Measurements from ENCODE around the gene TNNI2. TPM values are rescaled to one million over a fixed set of nuclear protein-coding genes. Genes with fewer than 3 reads are reported as not detected.

TNNI2 gene
- polyA plus RNA-seq, 1 donor from 2014 or later = not detected

DNA sequence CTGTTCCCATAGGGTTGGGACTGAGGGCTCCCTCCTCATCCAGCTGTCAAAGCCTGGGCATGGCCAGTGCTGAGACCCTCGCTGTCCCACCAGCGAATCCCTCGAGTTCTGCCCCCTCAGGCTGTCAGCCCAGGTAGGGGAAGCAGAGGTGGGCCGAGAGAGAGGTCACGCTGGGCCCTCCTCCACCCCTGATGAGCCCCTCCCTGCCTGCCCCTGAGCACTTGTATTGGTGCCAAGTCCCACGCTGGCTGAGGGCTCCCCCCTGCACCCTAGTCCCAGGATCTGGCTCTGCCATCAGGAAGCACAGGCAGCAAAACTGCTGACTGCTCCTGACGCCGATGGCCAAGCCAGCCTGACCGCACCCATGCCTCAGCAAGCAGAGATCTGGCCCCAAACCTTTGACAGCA is 49.6 kb downstream of the TNNI2 start:
- Histone ChIP-seq H4K20me1 (ENCODE audit: insufficient read depth) (no peaks in the 10 kb centered on the region), H3K9me3 (ENCODE audit: low read length) (no peaks in the 10 kb centered on the region), H2AFZ (ENCODE audit: low read depth, low read length) (no peak overlapping the region), H3K9ac (ENCODE audit: low read length) (no peak overlapping the region), H3K27ac (ENCODE audit: low read length) (no peak overlapping the region), H3K9me2 (ENCODE audit: insufficient read depth, low read length) (no peaks in the 10 kb centered on the region), H3K4me3 (ENCODE audit: low read length) (no peak overlapping the region), H3K27me3 (ENCODE audit: insufficient read depth, low read depth, low read length) (no peaks in the 10 kb centered on the region), H3K79me2 (replicated peaks; ENCODE audit: insufficient read depth, low read length) (no peaks in the 10 kb centered on the region), H3K4me2 (ENCODE audit: low read length) (no peak overlapping the region), H3F3A (ENCODE audit: insufficient read depth, low read length, poor library complexity, severe bottlenecking) (no peaks in the 10 kb centered on the region), H3K36me3 (ENCODE audit: insufficient read depth, low read length) (no peaks in the 10 kb centered on the region)
- TF ChIP-seq EZH2 (IDR thresholded peaks at IDR 0.05; ENCODE audit: borderline replicate concordance, insufficient read depth, low read length, poor library complexity, severe bottlenecking) (no peak), RAD21 (conservative IDR thresholded peaks at IDR 0.05) (no peak)

DNA sequence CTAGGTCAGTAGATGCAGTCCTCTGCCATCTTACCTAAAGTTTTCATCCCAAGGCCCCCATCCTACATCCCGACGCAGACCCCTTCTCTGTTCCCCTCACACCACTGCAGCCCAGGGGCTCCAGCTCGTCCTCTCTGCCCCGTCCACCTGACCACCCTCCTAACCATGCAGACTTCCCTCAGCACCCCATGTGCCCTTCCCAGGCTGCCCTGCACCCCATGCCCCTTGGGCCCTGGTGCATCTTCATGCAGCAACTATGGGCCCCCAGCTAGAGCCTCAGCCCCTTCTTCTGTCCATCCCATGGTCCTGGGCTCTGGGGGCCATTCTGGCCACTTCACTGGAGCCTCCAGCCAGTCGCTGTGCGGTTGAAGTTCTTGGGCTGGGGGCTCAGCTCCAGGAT is 50.0 kb downstream of the TNNI2 start:
- TF ChIP-seq EP300 (conservative IDR thresholded peaks at IDR 0.05; ENCODE audit: poor library complexity, severe bottlenecking) (no peak), EZH2 (IDR thresholded peaks at IDR 0.05; ENCODE audit: borderline replicate concordance, insufficient read depth, low read length, poor library complexity, severe bottlenecking) (no peak), MXI1 (conservative IDR thresholded peaks at IDR 0.05; ENCODE audit: poor library complexity, severe bottlenecking) (no peak), SMC3 (conservative IDR thresholded peaks at IDR 0.05; ENCODE audit: poor library complexity) (no peak), POLR2AphosphoS5 (IDR thresholded peaks at IDR 0.05) (no peak), RAD21 (conservative IDR thresholded peaks at IDR 0.05) (no peak), TAF1 (IDR thresholded peaks at IDR 0.05; ENCODE audit: low read depth) (no peak)
- TF ChIP-seq, protein P1, sequence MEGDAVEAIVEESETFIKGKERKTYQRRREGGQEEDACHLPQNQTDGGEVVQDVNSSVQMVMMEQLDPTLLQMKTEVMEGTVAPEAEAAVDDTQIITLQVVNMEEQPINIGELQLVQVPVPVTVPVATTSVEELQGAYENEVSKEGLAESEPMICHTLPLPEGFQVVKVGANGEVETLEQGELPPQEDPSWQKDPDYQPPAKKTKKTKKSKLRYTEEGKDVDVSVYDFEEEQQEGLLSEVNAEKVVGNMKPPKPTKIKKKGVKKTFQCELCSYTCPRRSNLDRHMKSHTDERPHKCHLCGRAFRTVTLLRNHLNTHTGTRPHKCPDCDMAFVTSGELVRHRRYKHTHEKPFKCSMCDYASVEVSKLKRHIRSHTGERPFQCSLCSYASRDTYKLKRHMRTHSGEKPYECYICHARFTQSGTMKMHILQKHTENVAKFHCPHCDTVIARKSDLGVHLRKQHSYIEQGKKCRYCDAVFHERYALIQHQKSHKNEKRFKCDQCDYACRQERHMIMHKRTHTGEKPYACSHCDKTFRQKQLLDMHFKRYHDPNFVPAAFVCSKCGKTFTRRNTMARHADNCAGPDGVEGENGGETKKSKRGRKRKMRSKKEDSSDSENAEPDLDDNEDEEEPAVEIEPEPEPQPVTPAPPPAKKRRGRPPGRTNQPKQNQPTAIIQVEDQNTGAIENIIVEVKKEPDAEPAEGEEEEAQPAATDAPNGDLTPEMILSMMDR (IDR thresholded peaks at IDR 0.05; ENCODE audit: poor library complexity, severe bottlenecking) = no peak
- TF ChIP-seq, protein P2, sequence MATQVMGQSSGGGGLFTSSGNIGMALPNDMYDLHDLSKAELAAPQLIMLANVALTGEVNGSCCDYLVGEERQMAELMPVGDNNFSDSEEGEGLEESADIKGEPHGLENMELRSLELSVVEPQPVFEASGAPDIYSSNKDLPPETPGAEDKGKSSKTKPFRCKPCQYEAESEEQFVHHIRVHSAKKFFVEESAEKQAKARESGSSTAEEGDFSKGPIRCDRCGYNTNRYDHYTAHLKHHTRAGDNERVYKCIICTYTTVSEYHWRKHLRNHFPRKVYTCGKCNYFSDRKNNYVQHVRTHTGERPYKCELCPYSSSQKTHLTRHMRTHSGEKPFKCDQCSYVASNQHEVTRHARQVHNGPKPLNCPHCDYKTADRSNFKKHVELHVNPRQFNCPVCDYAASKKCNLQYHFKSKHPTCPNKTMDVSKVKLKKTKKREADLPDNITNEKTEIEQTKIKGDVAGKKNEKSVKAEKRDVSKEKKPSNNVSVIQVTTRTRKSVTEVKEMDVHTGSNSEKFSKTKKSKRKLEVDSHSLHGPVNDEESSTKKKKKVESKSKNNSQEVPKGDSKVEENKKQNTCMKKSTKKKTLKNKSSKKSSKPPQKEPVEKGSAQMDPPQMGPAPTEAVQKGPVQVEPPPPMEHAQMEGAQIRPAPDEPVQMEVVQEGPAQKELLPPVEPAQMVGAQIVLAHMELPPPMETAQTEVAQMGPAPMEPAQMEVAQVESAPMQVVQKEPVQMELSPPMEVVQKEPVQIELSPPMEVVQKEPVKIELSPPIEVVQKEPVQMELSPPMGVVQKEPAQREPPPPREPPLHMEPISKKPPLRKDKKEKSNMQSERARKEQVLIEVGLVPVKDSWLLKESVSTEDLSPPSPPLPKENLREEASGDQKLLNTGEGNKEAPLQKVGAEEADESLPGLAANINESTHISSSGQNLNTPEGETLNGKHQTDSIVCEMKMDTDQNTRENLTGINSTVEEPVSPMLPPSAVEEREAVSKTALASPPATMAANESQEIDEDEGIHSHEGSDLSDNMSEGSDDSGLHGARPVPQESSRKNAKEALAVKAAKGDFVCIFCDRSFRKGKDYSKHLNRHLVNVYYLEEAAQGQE (IDR thresholded peaks at IDR 0.05; ENCODE audit: borderline replicate concordance) = no peak
- H3K4me2 ChIP-seq (ENCODE audit: low read length) = no peak overlapping the region
- no peaks in the 10 kb centered on the region for H3F3A ChIP-seq (ENCODE audit: insufficient read depth, low read length, poor library complexity, severe bottlenecking)
- no peaks in the 10 kb centered on the region for H3K27me3 ChIP-seq (ENCODE audit: insufficient read depth, low read depth, low read length)
- H3K9me2 ChIP-seq (ENCODE audit: insufficient read depth, low read length) = no peaks in the 10 kb centered on the region
- no peaks in the 10 kb centered on the region for H3K9me3 ChIP-seq (ENCODE audit: low read length)
- no peak overlapping the region for H3K9ac ChIP-seq (ENCODE audit: low read length)
- no peaks in the 10 kb centered on the region for H3K36me3 ChIP-seq (ENCODE audit: insufficient read depth, low read length)
- no peaks in the 10 kb centered on the region for H3K79me2 ChIP-seq (replicated peaks; ENCODE audit: insufficient read depth, low read length)
- H4K20me1 ChIP-seq (ENCODE audit: insufficient read depth) = no peaks in the 10 kb centered on the region
- no peak overlapping the region for H3K27ac ChIP-seq (ENCODE audit: low read length)
- H3K4me3 ChIP-seq (ENCODE audit: low read length) = no peak overlapping the region
- no peak overlapping the region for H2AFZ ChIP-seq (ENCODE audit: low read depth, low read length)
